ENCODE measurements around the gene LTBP1. TPM values are rescaled to one million over a fixed set of nuclear protein-coding genes. Genes with fewer than 3 reads are reported as not detected.
"Not testable (repeated sequence)": the region's sequence is repeated elsewhere in the genome, so short reads cannot be mapped to it uniquely, and the experiment has no call there.

LTBP1 gene
- total RNA-seq, 1 experiment from 2014 or later, result 12.1 TPM

DNA sequence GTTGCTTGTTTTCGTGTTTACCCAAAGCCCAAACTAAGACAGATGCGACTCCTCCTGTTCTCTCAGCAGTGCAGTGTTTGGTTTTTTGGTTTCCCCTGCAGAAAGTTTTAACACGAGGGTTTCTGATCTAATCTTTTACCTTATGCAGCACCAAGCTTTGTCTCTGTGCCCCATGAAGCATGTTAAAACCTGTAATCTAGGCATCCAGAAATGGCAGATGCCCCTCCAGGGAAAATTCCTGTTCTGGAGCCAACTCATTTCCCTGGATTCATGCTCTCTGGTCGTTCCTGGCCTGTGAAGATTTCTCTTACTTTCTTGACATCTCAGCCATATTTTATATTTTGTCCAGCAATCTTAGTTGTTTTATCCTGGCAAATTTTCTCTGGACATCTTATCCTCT is 91.5 kb downstream of the LTBP1 start:
- no peak for DNase-seq (ENCODE audit: low spot score)

DNA sequence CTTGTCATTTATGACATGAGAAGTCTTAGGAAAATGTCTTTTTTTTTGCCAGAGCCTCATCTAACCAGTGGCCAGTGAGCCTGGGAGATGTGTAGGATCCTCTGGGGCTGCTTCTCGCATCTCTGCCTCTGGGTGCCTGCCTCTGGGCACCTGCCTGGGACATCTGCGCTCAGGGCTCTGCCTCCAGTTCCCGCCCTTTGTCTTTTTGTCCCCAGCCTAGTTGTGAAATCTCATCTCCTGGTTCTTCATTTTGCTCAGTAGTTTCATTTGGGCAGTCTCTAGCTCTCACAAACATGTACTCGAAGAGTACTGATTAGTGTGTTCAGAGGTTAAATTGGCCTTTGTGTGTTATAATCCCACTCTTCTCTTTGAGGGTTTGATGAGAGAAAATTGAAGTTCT is 92.0 kb downstream of the LTBP1 start:
- DNase-seq (ENCODE audit: low spot score), result no peak

DNA sequence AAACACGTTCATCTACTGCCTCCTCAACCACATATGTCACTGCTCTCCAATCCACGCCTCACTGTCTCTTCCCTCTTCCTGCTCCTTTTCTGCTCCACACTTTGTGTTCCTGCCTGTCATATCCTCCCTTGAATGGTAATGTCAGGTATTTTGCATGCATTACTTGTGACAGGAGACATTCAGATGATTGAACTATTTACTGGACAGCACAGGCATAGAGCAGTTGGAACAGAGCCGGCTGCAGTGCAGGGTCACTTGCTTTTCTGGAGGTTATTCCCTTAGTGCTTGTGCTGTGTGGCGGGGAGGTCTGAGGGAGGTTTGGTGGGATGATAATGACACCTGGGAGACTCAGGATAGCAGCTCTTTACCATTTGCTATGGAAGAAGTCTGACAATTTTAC is 93.8 kb downstream of the LTBP1 start:
- DNase-seq (ENCODE audit: low spot score), result no peak

DNA sequence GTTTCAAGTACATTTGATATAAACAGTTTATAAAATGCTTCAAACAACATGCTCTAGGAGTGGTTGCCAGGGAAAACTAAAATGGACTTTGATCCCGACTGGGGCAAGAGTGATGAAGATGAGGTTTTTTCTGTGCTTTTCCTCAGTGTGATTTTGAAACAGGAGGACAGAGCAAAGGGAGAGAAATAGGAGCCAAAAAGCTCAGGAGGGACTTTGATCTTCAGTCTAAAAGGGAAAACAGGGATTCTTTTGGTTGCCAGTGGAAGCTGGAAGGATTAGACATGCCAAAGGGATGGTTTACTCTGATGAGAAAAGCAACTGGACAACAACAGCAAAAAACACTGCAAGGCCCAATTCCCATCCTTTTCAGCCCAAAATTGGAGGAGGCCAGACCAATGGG is 95.5 kb downstream of the LTBP1 start:
- no peak for DNase-seq (ENCODE audit: low spot score)

DNA sequence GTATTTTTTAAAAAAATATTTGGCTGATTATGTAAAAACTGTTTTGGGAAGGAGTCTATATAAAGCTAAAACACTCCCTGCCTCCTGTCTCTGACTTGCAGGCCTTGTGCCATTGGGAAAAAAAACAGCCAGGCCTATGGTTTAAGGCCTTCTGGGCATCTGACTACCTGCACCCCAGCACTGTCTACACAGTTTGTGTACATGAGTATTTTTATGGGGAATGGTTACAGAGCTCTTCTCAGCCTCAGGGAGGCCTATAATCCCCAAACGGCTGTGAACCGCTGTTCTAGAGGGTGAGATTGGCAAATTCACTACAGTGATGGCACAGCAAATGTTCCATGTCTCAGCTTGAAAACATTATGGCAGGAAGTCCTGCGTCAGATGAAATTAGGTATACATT is 96.1 kb downstream of the LTBP1 start:
- DNase-seq (ENCODE audit: low spot score), result no peak

DNA sequence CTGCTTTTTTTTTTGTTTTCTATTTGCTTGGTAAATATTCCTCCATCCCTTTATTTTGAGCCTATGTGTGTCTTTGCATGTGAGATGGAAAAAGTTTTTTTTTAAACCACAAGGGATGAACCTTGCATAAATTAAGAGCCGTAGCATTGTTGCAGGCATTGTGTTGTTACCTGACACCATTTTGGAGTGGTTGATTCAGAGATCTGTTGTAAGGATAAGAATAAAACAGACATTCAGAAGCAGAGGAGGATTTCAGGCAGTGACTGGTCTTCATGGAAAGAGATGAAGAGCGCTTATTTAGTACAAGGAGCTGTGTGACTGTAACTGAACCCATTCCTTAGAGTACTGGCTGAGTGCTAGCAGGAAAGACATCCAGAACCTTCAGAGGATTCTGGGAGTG is 101.2 kb downstream of the LTBP1 start:
- DNase-seq (ENCODE audit: low spot score), result no peak

GRCh38 chr2:33051586-33052360 is 105.0 kb downstream of the LTBP1 start:
- no peak for DNase-seq (ENCODE audit: low spot score)

- DNase-seq (ENCODE audit: low spot score), result no peak
These were observed 105.6 kb downstream of the LTBP1 start for GRCh38 chr2:33052361-33052735.

DNA sequence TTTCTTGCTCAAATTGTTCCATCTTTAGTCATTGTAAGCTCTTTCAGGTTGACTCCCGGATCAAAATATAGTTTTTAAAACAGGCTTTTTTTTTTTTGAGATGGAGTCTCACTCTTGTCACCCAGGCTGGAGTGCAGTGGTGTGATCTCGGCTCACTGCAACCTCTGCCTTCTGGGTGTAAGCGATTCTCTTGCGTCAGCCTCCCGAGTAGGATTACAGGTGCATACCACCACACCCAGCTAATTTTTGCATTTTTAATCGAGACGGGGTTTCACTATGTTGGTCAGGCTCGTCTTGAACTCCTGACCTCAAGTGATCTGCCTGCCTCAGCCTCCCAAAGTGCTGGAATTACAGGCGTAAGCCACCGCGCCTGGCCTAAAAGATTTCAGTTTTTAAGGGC is 106.0 kb downstream of the LTBP1 start:
- not testable (repeated sequence) for DNase-seq (ENCODE audit: low spot score)

- no peak for DNase-seq (ENCODE audit: low spot score)
These were observed 109.4 kb downstream of the LTBP1 start for GRCh38 chr2:33056170-33056569.

DNA sequence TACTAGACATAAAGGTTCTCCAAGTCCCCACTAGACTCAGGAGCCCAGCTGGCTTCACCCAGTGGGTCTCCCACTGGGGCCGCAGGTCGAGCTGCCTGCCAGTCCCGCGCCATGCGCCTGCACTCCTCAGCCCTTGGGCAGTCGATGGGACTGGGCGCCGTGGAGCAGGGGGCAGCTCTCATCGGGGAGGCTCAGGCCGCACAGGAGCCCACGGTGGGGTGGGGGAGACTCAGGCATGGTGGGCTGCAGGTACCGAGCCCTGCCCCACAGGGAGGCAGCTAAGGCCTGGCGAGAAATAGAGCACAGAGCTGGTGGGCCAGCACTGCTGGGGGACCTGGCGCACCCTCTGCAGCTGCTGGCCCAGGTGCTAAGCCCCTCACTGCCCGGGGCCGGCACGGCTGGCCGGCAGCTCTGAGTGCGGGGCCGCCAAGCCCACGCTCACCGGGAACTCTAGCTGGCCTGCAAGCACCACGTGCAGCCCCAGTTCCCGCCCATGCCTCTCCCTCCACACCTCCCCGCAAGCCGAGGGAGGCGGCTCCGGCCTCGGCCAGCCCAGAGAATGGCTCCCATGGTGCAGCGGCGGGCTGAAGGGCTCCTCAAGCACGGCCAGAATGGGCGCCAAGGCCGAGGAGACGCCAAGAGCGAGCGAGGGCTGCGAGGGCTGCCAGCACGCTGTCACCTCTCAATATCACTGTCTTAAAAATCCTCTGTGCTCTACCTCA is 110.7 kb downstream of the LTBP1 start:
- DNase-seq (ENCODE audit: low spot score), result not testable (repeated sequence)

GRCh38 chr2:33058716-33059470 is 112.1 kb downstream of the LTBP1 start:
- DNase-seq (ENCODE audit: low spot score), result no peak

DNA sequence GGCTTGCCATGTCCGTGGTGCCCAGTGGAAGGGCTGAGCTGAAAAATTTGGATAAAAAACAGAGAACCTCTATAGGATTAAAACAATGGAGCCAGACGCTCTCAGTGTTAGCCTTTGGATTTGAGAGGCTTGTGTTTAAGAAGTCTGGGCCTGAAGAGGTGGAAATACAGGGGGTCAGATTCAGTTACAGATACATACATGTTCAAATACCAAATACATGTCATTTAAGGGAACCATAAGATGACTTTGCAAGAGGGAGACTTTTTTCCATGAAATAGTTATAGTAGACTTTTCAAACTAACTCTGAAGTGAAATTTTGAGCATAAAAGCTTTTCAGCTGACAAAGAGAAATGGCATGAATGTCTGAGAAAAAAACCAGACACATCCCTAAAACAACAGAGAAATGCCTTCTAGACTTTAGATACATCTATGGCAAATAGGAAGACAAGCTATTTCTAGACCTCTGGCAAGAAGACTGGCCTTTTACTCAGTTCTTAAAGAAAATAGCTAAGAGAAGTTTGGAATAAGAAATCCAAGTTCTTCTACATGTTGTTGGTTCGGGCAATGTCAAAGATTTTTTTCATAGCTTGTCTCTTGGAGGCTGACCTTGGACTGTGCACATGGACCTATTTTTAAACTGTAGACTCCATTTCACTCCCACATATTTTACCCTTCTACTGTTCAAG is 112.9 kb downstream of the LTBP1 start:
- DNase-seq (ENCODE audit: low spot score), result no peak

DNA sequence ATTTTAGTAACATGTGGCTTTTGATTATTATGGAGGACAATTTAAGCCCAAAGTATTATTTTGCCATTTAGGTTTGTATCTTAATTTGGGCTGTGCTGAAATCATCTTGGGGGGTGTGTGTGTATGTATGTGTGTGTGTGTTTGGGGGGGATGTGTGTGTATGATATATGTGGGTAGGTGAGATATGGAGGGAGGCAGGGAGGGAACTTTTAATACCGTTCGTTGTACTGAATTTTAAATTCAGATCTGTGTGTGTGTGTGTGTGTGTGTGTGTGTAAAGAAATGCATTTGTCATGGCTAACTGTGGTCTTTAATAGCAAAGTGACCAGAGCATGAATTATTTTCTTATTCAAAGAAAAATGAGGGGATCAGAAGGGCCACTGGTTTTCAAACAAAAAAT is 113.7 kb downstream of the LTBP1 start:
- DNase-seq (ENCODE audit: low spot score), result no peak

- DNase-seq (ENCODE audit: low spot score), result peak; percentile 42
These were observed 116.0 kb downstream of the LTBP1 start for GRCh38 chr2:33062665-33063250.

GRCh38 chr2:33064349-33064801 is 117.6 kb downstream of the LTBP1 start:
- DNase-seq (ENCODE audit: low spot score), result no peak

GRCh38 chr2:33067598-33067997 is 120.8 kb downstream of the LTBP1 start:
- DNase-seq (ENCODE audit: low spot score), result no peak

GRCh38 chr2:33068261-33068660 is 121.5 kb downstream of the LTBP1 start:
- DNase-seq (ENCODE audit: low spot score), result peak; percentile 68

DNA sequence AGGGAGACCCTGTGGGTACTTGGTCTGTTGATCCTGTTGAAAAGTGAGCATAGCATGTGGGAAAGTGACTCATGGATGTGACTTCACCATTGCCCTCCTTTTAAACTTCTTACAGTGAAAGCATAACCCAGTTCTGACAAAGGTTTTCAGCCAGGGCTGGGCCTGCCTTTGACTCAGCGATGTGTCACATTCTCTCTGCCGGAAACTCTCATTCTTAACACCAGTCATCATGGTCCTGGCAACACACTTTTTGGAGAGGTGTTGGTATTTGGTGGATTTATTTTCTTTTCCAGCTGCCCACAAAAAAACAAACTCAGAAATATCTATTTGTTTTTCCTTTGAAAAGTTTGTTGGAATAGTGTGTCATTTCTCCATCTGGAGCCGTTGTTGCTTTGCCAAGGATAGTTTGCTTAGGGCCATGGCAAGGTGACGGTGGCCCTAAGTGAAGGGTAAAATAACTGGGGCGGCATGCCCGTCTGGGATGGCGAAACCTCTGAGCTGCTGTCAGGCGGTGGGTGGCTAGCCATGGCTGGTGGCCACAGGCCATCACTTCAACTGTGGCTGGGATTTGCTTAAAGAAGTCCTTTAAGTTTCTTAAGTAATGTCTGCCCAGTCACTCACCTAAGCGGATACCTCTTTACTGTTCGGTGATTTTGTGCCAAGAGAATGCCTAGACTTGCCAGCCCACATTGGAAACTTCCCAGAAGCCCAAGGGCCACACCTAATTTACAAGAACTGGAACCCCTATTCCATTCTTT is 123.3 kb downstream of the LTBP1 start:
- DNase-seq (ENCODE audit: low spot score), result peak; percentile 99

DNA sequence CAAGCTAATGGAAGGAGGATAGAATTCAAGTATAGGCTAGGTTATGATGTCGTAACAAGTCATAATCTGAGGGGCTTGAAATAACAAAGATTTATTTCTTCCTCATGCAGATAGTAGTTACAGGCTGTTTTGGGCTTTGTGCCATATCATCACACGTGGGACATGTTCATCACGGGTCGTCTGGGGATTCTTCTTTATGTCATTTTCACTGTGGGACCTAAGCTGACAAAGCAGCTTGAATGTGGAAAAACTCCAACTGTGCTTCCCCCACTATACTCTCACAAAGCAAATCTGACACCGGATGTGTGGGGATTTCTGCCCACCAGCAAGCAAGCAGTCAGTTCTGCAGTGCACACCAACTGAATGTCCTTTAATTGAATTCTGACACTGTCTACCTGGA is 124.8 kb downstream of the LTBP1 start:
- DNase-seq (ENCODE audit: low spot score), result no peak

DNA sequence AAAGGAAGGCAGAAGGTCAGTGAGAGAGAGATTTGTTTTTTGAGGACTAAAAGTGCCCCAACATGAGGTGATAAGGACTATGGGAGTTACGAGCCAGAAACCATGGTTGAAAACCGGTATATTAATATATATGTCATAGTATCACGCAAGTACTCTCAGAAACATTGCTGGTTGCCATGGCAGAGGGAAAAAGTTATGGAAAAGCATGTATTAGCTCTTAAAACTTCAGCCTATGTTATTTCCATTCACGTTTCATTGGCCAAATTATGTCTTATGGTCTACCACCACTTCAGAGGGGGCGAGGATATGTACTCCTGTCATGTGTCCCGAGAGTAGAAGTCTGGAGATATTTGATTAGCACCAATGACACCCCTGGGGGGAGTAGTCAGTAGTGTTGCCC is 125.9 kb downstream of the LTBP1 start:
- DNase-seq (ENCODE audit: low spot score), result no peak

Measured in A172 (cell line).